Trophoblast cell (in vitro differentiated cells and primary cell): ENCODE data around the gene CENPF.
"Not testable (repeated sequence)": the region's sequence is repeated elsewhere in the genome, so short reads cannot be mapped to it uniquely, and the experiment has no call there.

Experiments used
- DNase-seq, 2 donors: peaks; one replicate each; pipeline ENCODE4 v3.0.0-alpha.2; 2016
- H2AFZ ChIP-seq: 2 replicates; pipeline ENCODE4 v1.6.1; 2013; ENCODE audit warnings: low read length, moderate library complexity, mild to moderate bottlenecking; ENCODE audit not compliant: insufficient read depth, poor library complexity
- H2AK5ac ChIP-seq: 2 replicates; pipeline ENCODE4 v1.6.1; 2013; ENCODE audit warnings: mild to moderate bottlenecking, low read length
- H2BK120ac ChIP-seq: 2 replicates; pipeline ENCODE4 v1.6.1; 2013; ENCODE audit warnings: low read length, mild to moderate bottlenecking, moderate library complexity; ENCODE audit not compliant: insufficient read depth, poor library complexity
- H2BK12ac ChIP-seq: 2 replicates; pipeline ENCODE4 v1.6.1; 2013; ENCODE audit warnings: mild to moderate bottlenecking, low read length, moderate library complexity
- H2BK5ac ChIP-seq: 2 replicates; pipeline ENCODE4 v1.6.1; 2013; ENCODE audit warnings: low read length, low read depth, moderate library complexity, mild to moderate bottlenecking; ENCODE audit not compliant: poor library complexity
- H3K14ac ChIP-seq: 2 replicates; pipeline ENCODE4 v1.6.1; 2013; ENCODE audit warnings: mild to moderate bottlenecking, low read length
- H3K18ac ChIP-seq: 2 replicates; pipeline ENCODE4 v1.6.1; 2013; ENCODE audit warnings: mild to moderate bottlenecking, low read length
- H3K23ac ChIP-seq: 2 replicates; pipeline ENCODE4 v1.6.1; 2013; ENCODE audit warnings: low read length
- H3K27ac ChIP-seq: 2 replicates; pipeline ENCODE4 v1.5.1; 2013; ENCODE audit warnings: low read depth, mild to moderate bottlenecking, inconsistent platforms, low read length, moderate library complexity
- H3K27me3 ChIP-seq: 2 replicates; pipeline ENCODE4 v1.6.1; 2013; ENCODE audit warnings: inconsistent platforms, mild to moderate bottlenecking, low read length, moderate library complexity; ENCODE audit not compliant: insufficient read depth
- H3K36me3 ChIP-seq, 2 experiments: 1 replicate in 1 of 2; 2 replicates in 1 of 2; pipeline ENCODE4 v1.6.1; 2013; ENCODE audit warnings: low read length in 2 of 2, mild to moderate bottlenecking in 2 of 2, moderate library complexity in 1 of 2; ENCODE audit not compliant: insufficient read depth in 2 of 2, control insufficient read depth in 1 of 2
- H3K4ac ChIP-seq: 2 replicates; pipeline ENCODE4 v1.6.1; 2013; ENCODE audit warnings: low read depth, mild to moderate bottlenecking, low read length, moderate library complexity
- H3K4me1 ChIP-seq, 2 experiments: 1 replicate in 1 of 2; 2 replicates in 1 of 2; pipeline ENCODE4 v1.6.1; 2013; ENCODE audit warnings: low read length in 2 of 2, mild to moderate bottlenecking in 2 of 2, moderate library complexity in 1 of 2; ENCODE audit not compliant: insufficient read depth in 2 of 2, control insufficient read depth in 1 of 2
- H3K4me2 ChIP-seq: 2 replicates; pipeline ENCODE4 v1.6.1; 2013; ENCODE audit warnings: inconsistent platforms, mild to moderate bottlenecking, low read length, moderate library complexity
- H3K4me3 ChIP-seq: 2 replicates; pipeline ENCODE4 v1.5.1; 2013; ENCODE audit warnings: mild to moderate bottlenecking, low read depth, low read length, inconsistent platforms
- H3K79me1 ChIP-seq: one replicate; pipeline ENCODE4 v1.6.1; 2013; ENCODE audit warnings: low read length
- H3K79me2 ChIP-seq: 2 replicates; pipeline ENCODE4 v1.6.1; 2013; ENCODE audit warnings: low read length, mild to moderate bottlenecking; ENCODE audit not compliant: control insufficient read depth, insufficient read depth, poor library complexity
- H3K9ac ChIP-seq: 2 replicates; pipeline ENCODE4 v1.6.1; 2013; ENCODE audit warnings: mild to moderate bottlenecking, low read length
- H3K9me3 ChIP-seq: 2 replicates; pipeline ENCODE4 v1.6.1; 2013; ENCODE audit warnings: low read depth, mild to moderate bottlenecking, control low read depth, inconsistent platforms, low read length; ENCODE audit not compliant: insufficient read depth
- H4K12ac ChIP-seq: 2 replicates; pipeline ENCODE4 v1.6.1; 2013; ENCODE audit warnings: low read depth, mild to moderate bottlenecking, low read length, moderate library complexity
- H4K8ac ChIP-seq: 2 replicates; pipeline ENCODE4 v1.6.1; 2013; ENCODE audit warnings: low read depth, mild to moderate bottlenecking, low read length, moderate library complexity
- H4K91ac ChIP-seq: one replicate; pipeline ENCODE4 v1.6.1; 2013; ENCODE audit warnings: low read depth, mild to moderate bottlenecking, low read length, moderate library complexity
- WGBS: extraction: QIAGEN DNeasy Blood & Tissue Kit; methylation state at CpG from one replicate; pipeline ENCODE4 v1.1.7; 2013; ENCODE audit warnings: missing lambda C conversion rate; ENCODE audit not compliant: insufficient read length, insufficient coverage; ENCODE audit errors: extremely low coverage; 5-methylcytosine and 5-hydroxymethylcytosine counted together

CENPF gene

DNA sequence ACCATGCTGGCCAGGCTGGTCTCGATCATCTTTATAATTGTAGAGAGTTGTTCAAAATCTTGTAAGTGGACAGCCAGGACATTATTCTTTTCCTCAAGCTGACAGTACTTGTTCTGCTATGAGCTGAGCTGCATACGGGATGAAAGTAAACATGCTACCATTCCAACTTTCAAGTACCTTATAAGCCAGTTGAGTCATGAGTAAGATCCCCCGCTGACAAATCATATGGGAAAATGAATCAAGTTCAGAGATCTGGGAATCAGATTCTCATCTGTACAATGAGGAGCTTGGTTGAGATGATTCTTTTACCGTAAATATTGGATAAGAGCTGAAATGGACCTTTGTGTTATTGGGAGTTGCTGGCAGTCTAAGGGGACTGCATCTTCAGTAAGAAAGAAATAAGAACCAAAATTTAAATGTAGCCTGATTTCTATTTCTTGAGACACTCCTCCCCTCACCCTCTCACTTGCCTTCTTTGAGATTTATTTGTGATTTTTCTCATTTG is 62.7 kb downstream of the CENPF start:
- no peak overlapping the region for H3K23ac ChIP-seq

DNA sequence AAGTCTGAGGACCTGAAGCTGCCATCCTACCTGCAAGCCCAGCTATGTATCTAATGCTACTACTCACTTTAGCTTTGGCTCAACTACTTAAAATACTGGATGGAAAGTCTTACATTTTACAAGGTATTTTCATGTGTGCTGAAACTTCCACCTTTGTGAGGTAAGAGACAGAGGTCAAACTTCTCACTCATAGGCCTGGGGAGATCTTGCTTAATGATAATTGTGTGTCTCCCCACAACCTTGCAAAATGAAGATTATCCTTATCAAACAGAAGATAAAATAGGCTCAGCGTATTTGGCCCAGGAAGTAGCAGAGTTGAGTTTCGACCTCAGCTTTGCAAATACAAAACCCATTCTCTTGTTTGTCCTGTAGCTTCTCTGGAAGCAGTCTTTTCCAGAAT is 63.7 kb downstream of the CENPF start:
- DNase-seq, result no peak
- no CpG with 5 or more reads among the region's 2 CpGs for WGBS
- H3K79me2 ChIP-seq, result no peaks in the 10 kb centered on the region

More for the DNA sequence above, 62.7 kb downstream of the CENPF start:
- no peak overlapping the region for H2AK5ac ChIP-seq
- no peaks in the 10 kb centered on the region for H3K9me3 ChIP-seq
- H3K36me3 ChIP-seq, result peaks cover 4 to 12% of the 10 kb centered on the region in 2 experiments
- no peak overlapping the region for H3K4ac ChIP-seq
- H3K27me3 ChIP-seq, result no peaks in the 10 kb centered on the region
- no peak overlapping the region for H3K4me3 ChIP-seq
- no peak for DNase-seq
- no peak overlapping the region for H4K91ac ChIP-seq
- no peak overlapping the region for H4K12ac ChIP-seq
- no peak overlapping the region for H2BK5ac ChIP-seq
- H3K27ac ChIP-seq, result no peak overlapping the region
- no peaks in the 10 kb centered on the region for H3K79me2 ChIP-seq
- no peak overlapping the region for H3K4me2 ChIP-seq
- no peak overlapping the region for H3K9ac ChIP-seq
- no peak overlapping the region for H2BK120ac ChIP-seq
- H2BK12ac ChIP-seq, result no peak overlapping the region
- H2AFZ ChIP-seq, result no peak overlapping the region
- H4K8ac ChIP-seq, result no peak overlapping the region
- no CpG with 5 or more reads among the region's 4 CpGs for WGBS
- no peak overlapping the region for H3K14ac ChIP-seq
- no peaks in the 10 kb centered on the region for H3K4me1 ChIP-seq
- H3K18ac ChIP-seq, result no peak overlapping the region
- H3K79me1 ChIP-seq, result no peaks in the 10 kb centered on the region

DNA sequence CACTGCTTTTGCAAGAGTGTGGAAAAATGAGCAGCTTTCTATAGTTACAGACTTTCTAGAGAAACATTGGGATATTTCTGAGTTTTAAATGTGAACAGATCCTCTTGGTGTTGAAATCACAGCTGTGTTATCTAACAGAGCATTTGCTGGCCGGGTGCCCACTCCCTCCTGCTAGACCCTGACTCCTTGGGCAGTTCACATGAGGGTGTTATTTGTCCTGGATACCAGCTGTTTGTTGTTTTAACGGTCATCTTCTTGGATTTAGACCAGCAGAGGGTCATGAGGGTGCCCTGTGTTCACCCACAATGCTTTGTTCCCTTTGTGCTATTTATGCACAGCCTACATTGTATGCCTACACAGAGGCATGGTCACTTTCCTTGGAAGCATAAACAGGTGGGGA is 67.1 kb downstream of the CENPF start:
- DNase-seq, result peak; percentile 70 to 73

More for the DNA sequence above, 63.7 kb downstream of the CENPF start:
- Histone ChIP-seq H3K36me3 (peaks cover 4 to 11% of the 10 kb centered on the region in 2 experiments), H3K4me3 (no peak overlapping the region), H3K9me3 (no peaks in the 10 kb centered on the region), H2BK120ac (no peak overlapping the region), H3K14ac (no peak overlapping the region), H2BK12ac (no peak overlapping the region), H4K91ac (no peak overlapping the region), H3K4ac (no peak overlapping the region), H3K23ac (no peak overlapping the region), H3K9ac (no peak overlapping the region), H2AK5ac (no peak overlapping the region), H4K12ac (no peak overlapping the region), H3K27ac (no peak overlapping the region), H3K4me1 (no peaks in the 10 kb centered on the region), H3K27me3 (no peaks in the 10 kb centered on the region), H3K4me2 (no peak overlapping the region), H4K8ac (no peak overlapping the region), H3K79me1 (no peaks in the 10 kb centered on the region), H2BK5ac (no peak overlapping the region), H2AFZ (no peak overlapping the region), H3K18ac (no peak overlapping the region)

GRCh38 chr1:214673029-214673428 is 70.0 kb downstream of the CENPF start:
- not testable (repeated sequence) for H3K4ac ChIP-seq, H3K27ac ChIP-seq, H4K8ac ChIP-seq

More for the DNA sequence above, 67.1 kb downstream of the CENPF start:
- no peak overlapping the region for H4K12ac ChIP-seq
- no peak overlapping the region for H3K27ac ChIP-seq
- no peaks in the 10 kb centered on the region for H3K79me2 ChIP-seq
- no CpG with 5 or more reads among the region's 2 CpGs for WGBS
- H3K36me3 ChIP-seq, result peaks cover 2 to 7% of the 10 kb centered on the region in 2 experiments
- H4K91ac ChIP-seq, result no peak overlapping the region
- H2AFZ ChIP-seq, result no peak overlapping the region
- H3K23ac ChIP-seq, result no peak overlapping the region
- H3K4me2 ChIP-seq, result no peak overlapping the region
- no peaks in the 10 kb centered on the region for H3K27me3 ChIP-seq
- no peaks in the 10 kb centered on the region for H3K79me1 ChIP-seq
- no peak overlapping the region for H2BK12ac ChIP-seq
- H2AK5ac ChIP-seq, result no peak overlapping the region
- no peak overlapping the region for H2BK120ac ChIP-seq
- no peak overlapping the region for H3K4ac ChIP-seq
- H3K18ac ChIP-seq, result no peak overlapping the region
- no peak overlapping the region for H4K8ac ChIP-seq
- no peak overlapping the region for H2BK5ac ChIP-seq
- no peaks in the 10 kb centered on the region for H3K9me3 ChIP-seq
- no peak overlapping the region for H3K9ac ChIP-seq
- H3K14ac ChIP-seq, result no peak overlapping the region
- no peaks in the 10 kb centered on the region for H3K4me1 ChIP-seq
- H3K4me3 ChIP-seq, result no peak overlapping the region

More at GRCh38 chr1:214673029-214673428, 70.0 kb downstream of the CENPF start:
- not testable (repeated sequence) for H3K79me1 ChIP-seq, H2BK5ac ChIP-seq, H2AK5ac ChIP-seq, H2BK12ac ChIP-seq, H2AFZ ChIP-seq, H3K18ac ChIP-seq, H3K27me3 ChIP-seq, H3K9me3 ChIP-seq, H3K36me3 ChIP-seq, H3K14ac ChIP-seq, H3K4me2 ChIP-seq, H3K4me3 ChIP-seq, H2BK120ac ChIP-seq, H4K12ac ChIP-seq, H3K9ac ChIP-seq, H3K4me1 ChIP-seq, H3K23ac ChIP-seq, DNase-seq, H3K79me2 ChIP-seq, H4K91ac ChIP-seq
- WGBS, result no CpG with 5 or more reads among the region's 29 CpGs
